Liver (tissue), 9 donors: Measurements from ENCODE around the gene IL1RN. TPM values are rescaled to one million over a fixed set of nuclear protein-coding genes. Genes with fewer than 3 reads are reported as not detected.

Experiments
- DNase-seq: peaks from one replicate; pipeline ENCODE4 v3.0.0-alpha.2; 2017; ENCODE audit warnings: low spot score
- H3K27ac ChIP-seq, 2 donors: one replicate each; pipeline ENCODE4 v1.7.0; 2013; ENCODE audit warnings: inconsistent platforms in 2 of 2, low read length in 2 of 2, control low read depth in 1 of 2, low read depth in 1 of 2, mild to moderate bottlenecking in 1 of 2
- H3K27me3 ChIP-seq, 4 donors: one replicate each; pipeline versions ENCODE4 v1.6.1 to v1.7.0; 2013; ENCODE audit warnings: low read length in 3 of 4, inconsistent platforms in 1 of 4, mild to moderate bottlenecking in 1 of 4, moderate library complexity in 1 of 4; ENCODE audit not compliant: control insufficient read depth in 4 of 4, insufficient read depth in 4 of 4
- H3K36me3 ChIP-seq, 4 donors: one replicate each; pipeline versions ENCODE4 v1.6.1 to v1.7.0; 2013; ENCODE audit warnings: low read length in 3 of 4, mild to moderate bottlenecking in 3 of 4, low read depth in 1 of 4, moderate library complexity in 1 of 4; ENCODE audit not compliant: control insufficient read depth in 4 of 4, insufficient read depth in 3 of 4
- H3K4me1 ChIP-seq, 4 donors: one replicate each; pipeline versions ENCODE4 v1.6.1 to v1.7.0; 2013; ENCODE audit warnings: low read length in 3 of 4, mild to moderate bottlenecking in 3 of 4, moderate library complexity in 1 of 4; ENCODE audit not compliant: control insufficient read depth in 4 of 4, insufficient read depth in 4 of 4
- H3K4me3 ChIP-seq, 3 donors: one replicate each; pipeline versions ENCODE4 v1.6.1 to v1.7.0; 2013; ENCODE audit warnings: low read length in 3 of 3, control low read depth in 1 of 3, low read depth in 1 of 3, mild to moderate bottlenecking in 1 of 3
- H3K9ac ChIP-seq, 2 donors: one replicate each; pipeline ENCODE4 v1.7.0; 2013; ENCODE audit warnings: low read length in 2 of 2, mild to moderate bottlenecking in 2 of 2, moderate library complexity in 2 of 2, control low read depth in 1 of 2, low read depth in 1 of 2
- H3K9me3 ChIP-seq, 4 donors: one replicate each; pipeline versions ENCODE4 v1.6.1 to v1.7.0; 2013; ENCODE audit warnings: low read length in 3 of 4; ENCODE audit not compliant: control insufficient read depth in 4 of 4
- EGR1 ChIP-seq, 2 donors: IDR thresholded peaks; 2 replicates each; pipeline ENCODE4 v1.6.1; 2016 to 2018; ENCODE audit warnings: antibody characterized with exemption in 2 of 2, low read depth in 2 of 2
- FOXA1 ChIP-seq: IDR thresholded peaks from 2 replicates; pipeline ENCODE4 v1.6.1; 2016; ENCODE audit warnings: antibody characterized with exemption
- FOXA2 ChIP-seq: IDR thresholded peaks from 2 replicates; pipeline ENCODE4 v1.6.1; 2016; ENCODE audit warnings: antibody characterized with exemption
- HNF4A ChIP-seq, 2 donors: conservative IDR thresholded peaks; 2 replicates each; pipeline ENCODE4 v1.6.1; 2016; ENCODE audit warnings: antibody characterized with exemption in 2 of 2, mild to moderate bottlenecking in 2 of 2
- JUND ChIP-seq, 2 donors: IDR thresholded peaks; 2 replicates each; pipeline ENCODE4 v1.6.1; 2016; ENCODE audit warnings: antibody characterized with exemption in 2 of 2
- NR2F2 ChIP-seq: IDR thresholded peaks from 2 replicates; pipeline ENCODE4 v1.6.1; 2016; ENCODE audit warnings: antibody characterized with exemption
- RAD21 ChIP-seq, 2 donors: IDR thresholded peaks; 2 replicates each; pipeline ENCODE4 v1.6.1; 2016; ENCODE audit warnings: antibody characterized with exemption in 2 of 2, mild to moderate bottlenecking in 2 of 2
- RXRA ChIP-seq, 2 donors: IDR thresholded peaks; 2 replicates each; pipeline ENCODE4 v1.6.1; 2017 to 2018; ENCODE audit warnings: antibody characterized with exemption in 2 of 2, mild to moderate bottlenecking in 1 of 2
- YY1 ChIP-seq: IDR thresholded peaks from 2 replicates; pipeline ENCODE4 v1.6.1; 2016; ENCODE audit warnings: antibody characterized with exemption, mild to moderate bottlenecking
- WGBS: extraction: QIAGEN DNeasy Blood & Tissue Kit; methylation state at CpG from one replicate; pipeline ENCODE4 v1.1.7; 2013; 5-methylcytosine and 5-hydroxymethylcytosine counted together
- polyA plus RNA-seq, 2 donors: library from polyadenylated mRNA; stranded (reverse) in 1 of 2; unstranded in 1 of 2; fragments of 200-250 nt in 1 of 2; fragments of >200 nt in 1 of 2; fragmentation: Nextera tagmentation in 1 of 2; extraction: Ambion mirVana in 1 of 2; gene quantifications; one replicate each; pipeline versions ENCODE4 v1.2.1 to v1.2.3, GENCODE V29; 2013 to 2015
- total RNA-seq, 2 donors: library from RNA; depleted of rRNA; stranded (reverse); fragments of >200 nt; gene quantifications; one replicate each; pipeline ENCODE4 v1.2.3, GENCODE V29; 2014
- TF ChIP-seq, protein P1 (sequence below): IDR thresholded peaks from 2 replicates; pipeline ENCODE4 v1.6.1; 2016; ENCODE audit warnings: antibody characterized with exemption, mild to moderate bottlenecking
- TF ChIP-seq, protein P2 (sequence below): IDR thresholded peaks from 2 replicates; pipeline ENCODE4 v1.6.1; 2016; ENCODE audit warnings: antibody characterized with exemption
- TF ChIP-seq, protein P3 (sequence below): IDR thresholded peaks from 2 replicates; pipeline ENCODE4 v1.6.1; 2016; ENCODE audit warnings: antibody characterized with exemption
- TF ChIP-seq, protein P4 (sequence below): fragments of 150-350 bp; IDR thresholded peaks from 2 replicates; pipeline ENCODE4 v1.5.1; 2017; ENCODE audit warnings: improper control_type of control experiment, low read depth, low read length; ENCODE audit not compliant: missing input control
- TF ChIP-seq, protein P5 (sequence below): IDR thresholded peaks from 2 replicates; pipeline ENCODE4 v1.6.1; 2016; ENCODE audit warnings: antibody characterized with exemption
- donor health status: healthy.
- donor health status: healthy.
- donor health status: healthy.
- donor health status: healthy.
- donor health status: healthy.

Gene IL1RN
- total and polyA plus RNA-seq, 4 donors: 3.9 to 121 (median 25.8) TPM

DNA sequence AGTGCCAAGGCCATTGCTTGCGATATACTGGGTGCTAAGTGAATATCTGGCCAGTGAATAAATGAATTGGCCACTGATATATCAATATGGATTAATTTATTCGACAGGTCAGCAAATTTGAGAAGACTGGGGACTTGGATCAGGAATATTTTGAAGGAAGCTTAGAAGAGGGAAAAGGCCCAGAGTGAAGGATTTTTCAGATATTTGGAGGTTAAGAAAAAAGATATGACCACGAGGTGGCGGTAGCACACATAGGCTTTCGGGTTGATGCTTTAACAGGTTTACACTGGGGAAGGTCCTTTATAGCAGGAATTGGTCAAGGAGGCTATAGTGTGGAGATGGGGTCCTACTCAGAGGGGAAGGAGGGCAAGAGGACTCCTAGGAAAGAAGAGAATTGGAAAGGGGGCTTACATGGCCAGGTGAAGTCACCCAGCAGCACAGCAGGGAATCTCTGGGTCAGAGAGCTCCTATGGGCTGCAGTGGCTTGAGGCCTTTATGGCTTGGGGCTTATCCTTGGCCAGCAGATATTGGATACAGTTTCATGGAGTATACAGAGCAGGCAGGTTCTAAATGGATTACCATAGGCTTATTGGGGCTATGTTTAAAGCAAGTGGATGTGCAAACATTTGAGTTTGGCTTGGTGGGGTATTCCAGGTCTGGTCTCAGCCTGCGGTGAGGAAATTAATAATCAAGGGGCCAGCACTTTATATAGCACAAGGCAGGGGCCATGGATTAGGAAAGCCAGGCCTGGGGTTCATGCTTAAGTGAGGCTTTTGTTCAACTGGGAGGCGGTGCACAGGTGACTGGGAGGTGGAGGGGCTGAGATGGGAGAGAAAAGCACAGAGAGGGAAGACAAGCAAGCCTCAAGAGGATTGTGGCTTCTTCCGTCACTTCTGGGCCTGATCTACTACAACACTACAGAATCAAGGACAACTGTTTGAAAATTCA is 9.7 kb downstream of the IL1RN start:
- TF ChIP-seq RAD21 (IDR thresholded peaks at IDR 0.05) (peak; percentile 90 to 92), EGR1 (IDR thresholded peaks at IDR 0.05; ENCODE audit: low read depth in 2 of 2) (no peak), FOXA2 (no peak), RXRA (IDR thresholded peaks at IDR 0.05) (no peak), HNF4A (conservative IDR thresholded peaks at IDR 0.05) (no peak), YY1 (no peak), FOXA1 (peak; percentile 9), NR2F2 (no peak), JUND (IDR thresholded peaks at IDR 0.05) (no peak)
- TF ChIP-seq, protein P1, sequence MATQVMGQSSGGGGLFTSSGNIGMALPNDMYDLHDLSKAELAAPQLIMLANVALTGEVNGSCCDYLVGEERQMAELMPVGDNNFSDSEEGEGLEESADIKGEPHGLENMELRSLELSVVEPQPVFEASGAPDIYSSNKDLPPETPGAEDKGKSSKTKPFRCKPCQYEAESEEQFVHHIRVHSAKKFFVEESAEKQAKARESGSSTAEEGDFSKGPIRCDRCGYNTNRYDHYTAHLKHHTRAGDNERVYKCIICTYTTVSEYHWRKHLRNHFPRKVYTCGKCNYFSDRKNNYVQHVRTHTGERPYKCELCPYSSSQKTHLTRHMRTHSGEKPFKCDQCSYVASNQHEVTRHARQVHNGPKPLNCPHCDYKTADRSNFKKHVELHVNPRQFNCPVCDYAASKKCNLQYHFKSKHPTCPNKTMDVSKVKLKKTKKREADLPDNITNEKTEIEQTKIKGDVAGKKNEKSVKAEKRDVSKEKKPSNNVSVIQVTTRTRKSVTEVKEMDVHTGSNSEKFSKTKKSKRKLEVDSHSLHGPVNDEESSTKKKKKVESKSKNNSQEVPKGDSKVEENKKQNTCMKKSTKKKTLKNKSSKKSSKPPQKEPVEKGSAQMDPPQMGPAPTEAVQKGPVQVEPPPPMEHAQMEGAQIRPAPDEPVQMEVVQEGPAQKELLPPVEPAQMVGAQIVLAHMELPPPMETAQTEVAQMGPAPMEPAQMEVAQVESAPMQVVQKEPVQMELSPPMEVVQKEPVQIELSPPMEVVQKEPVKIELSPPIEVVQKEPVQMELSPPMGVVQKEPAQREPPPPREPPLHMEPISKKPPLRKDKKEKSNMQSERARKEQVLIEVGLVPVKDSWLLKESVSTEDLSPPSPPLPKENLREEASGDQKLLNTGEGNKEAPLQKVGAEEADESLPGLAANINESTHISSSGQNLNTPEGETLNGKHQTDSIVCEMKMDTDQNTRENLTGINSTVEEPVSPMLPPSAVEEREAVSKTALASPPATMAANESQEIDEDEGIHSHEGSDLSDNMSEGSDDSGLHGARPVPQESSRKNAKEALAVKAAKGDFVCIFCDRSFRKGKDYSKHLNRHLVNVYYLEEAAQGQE: no peak
- TF ChIP-seq, protein P2, sequence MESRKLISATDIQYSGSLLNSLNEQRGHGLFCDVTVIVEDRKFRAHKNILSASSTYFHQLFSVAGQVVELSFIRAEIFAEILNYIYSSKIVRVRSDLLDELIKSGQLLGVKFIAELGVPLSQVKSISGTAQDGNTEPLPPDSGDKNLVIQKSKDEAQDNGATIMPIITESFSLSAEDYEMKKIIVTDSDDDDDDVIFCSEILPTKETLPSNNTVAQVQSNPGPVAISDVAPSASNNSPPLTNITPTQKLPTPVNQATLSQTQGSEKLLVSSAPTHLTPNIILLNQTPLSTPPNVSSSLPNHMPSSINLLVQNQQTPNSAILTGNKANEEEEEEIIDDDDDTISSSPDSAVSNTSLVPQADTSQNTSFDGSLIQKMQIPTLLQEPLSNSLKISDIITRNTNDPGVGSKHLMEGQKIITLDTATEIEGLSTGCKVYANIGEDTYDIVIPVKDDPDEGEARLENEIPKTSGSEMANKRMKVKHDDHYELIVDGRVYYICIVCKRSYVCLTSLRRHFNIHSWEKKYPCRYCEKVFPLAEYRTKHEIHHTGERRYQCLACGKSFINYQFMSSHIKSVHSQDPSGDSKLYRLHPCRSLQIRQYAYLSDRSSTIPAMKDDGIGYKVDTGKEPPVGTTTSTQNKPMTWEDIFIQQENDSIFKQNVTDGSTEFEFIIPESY: no peak
- TF ChIP-seq, protein P3, sequence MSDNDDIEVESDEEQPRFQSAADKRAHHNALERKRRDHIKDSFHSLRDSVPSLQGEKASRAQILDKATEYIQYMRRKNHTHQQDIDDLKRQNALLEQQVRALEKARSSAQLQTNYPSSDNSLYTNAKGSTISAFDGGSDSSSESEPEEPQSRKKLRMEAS: no peak
- TF ChIP-seq, protein P4, sequence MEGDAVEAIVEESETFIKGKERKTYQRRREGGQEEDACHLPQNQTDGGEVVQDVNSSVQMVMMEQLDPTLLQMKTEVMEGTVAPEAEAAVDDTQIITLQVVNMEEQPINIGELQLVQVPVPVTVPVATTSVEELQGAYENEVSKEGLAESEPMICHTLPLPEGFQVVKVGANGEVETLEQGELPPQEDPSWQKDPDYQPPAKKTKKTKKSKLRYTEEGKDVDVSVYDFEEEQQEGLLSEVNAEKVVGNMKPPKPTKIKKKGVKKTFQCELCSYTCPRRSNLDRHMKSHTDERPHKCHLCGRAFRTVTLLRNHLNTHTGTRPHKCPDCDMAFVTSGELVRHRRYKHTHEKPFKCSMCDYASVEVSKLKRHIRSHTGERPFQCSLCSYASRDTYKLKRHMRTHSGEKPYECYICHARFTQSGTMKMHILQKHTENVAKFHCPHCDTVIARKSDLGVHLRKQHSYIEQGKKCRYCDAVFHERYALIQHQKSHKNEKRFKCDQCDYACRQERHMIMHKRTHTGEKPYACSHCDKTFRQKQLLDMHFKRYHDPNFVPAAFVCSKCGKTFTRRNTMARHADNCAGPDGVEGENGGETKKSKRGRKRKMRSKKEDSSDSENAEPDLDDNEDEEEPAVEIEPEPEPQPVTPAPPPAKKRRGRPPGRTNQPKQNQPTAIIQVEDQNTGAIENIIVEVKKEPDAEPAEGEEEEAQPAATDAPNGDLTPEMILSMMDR: peak; percentile 49
- TF ChIP-seq, protein P5, sequence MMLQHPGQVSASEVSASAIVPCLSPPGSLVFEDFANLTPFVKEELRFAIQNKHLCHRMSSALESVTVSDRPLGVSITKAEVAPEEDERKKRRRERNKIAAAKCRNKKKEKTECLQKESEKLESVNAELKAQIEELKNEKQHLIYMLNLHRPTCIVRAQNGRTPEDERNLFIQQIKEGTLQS: no peak
- H3K27me3 ChIP-seq: no peaks in the 10 kb centered on the region
- H3K9me3 ChIP-seq: no peaks in the 10 kb centered on the region
- 50% methylated on average over 8 of the region's 8 CpGs for WGBS
- peak; percentile 45 for DNase-seq
- H3K4me1 ChIP-seq: peaks cover 0 to 8% (median 3%) of the 10 kb centered on the region in 4 donors
- H3K36me3 ChIP-seq: peaks cover 5 to 18% (median 9%) of the 10 kb centered on the region in 4 donors
- no peak overlapping the region for H3K4me3 ChIP-seq
- H3K9ac ChIP-seq: no peak overlapping the region
- no peak overlapping the region for H3K27ac ChIP-seq
